HEK293T (cell line): ENCODE measurements around the gene TMEM204.

Experiments used
- ARNT ChIP-seq: fragments of 450-650 bp; IDR thresholded peaks from 2 replicates; pipeline ENCODE4 v1.6.1; 2017; ENCODE audit warnings: mild to moderate bottlenecking
- BHLHE40 ChIP-seq: fragments of 450-650 bp; IDR thresholded peaks from 2 replicates; pipeline ENCODE4 v1.6.1; 2016; ENCODE audit warnings: mild to moderate bottlenecking, moderate library complexity, borderline replicate concordance
- ELF4 ChIP-seq: fragments of 450-650 bp; IDR thresholded peaks from 2 replicates; pipeline ENCODE4 v1.6.1; 2017; ENCODE audit warnings: antibody characterized with exemption
- FOXK2 ChIP-seq: fragments of 450-650 bp; IDR thresholded peaks from 2 replicates; pipeline ENCODE4 v1.6.1; 2016; ENCODE audit warnings: mild to moderate bottlenecking
- FOXM1 ChIP-seq: fragments of 450-650 bp; IDR thresholded peaks from 2 replicates; pipeline ENCODE4 v1.6.1; 2017; ENCODE audit warnings: mild to moderate bottlenecking, borderline replicate concordance
- HDGF ChIP-seq: fragments of 450-650 bp; IDR thresholded peaks from 2 replicates; pipeline ENCODE4 v1.6.1; 2017; ENCODE audit warnings: antibody characterized with exemption, borderline replicate concordance
- L3MBTL2 ChIP-seq: fragments of 450-650 bp; conservative IDR thresholded peaks from 2 replicates; pipeline ENCODE4 v1.6.1; 2016; ENCODE audit warnings: mild to moderate bottlenecking
- NFRKB ChIP-seq: fragments of 450-650 bp; IDR thresholded peaks from 2 replicates; pipeline ENCODE4 v1.6.1; 2016; ENCODE audit warnings: mild to moderate bottlenecking, moderate library complexity
- SP1 ChIP-seq: fragments of 450-650 bp; IDR thresholded peaks from 2 replicates; pipeline ENCODE4 v1.6.1; 2017
- SUZ12 ChIP-seq: fragments of 450-650 bp; IDR thresholded peaks from 2 replicates; pipeline ENCODE4 v1.6.1; 2016; ENCODE audit warnings: mild to moderate bottlenecking
- TARDBP ChIP-seq: fragments of 450-650 bp; IDR thresholded peaks from 2 replicates; pipeline ENCODE4 v1.6.1; 2016
- ZNF384 ChIP-seq: fragments of 450-650 bp; IDR thresholded peaks from 2 replicates; pipeline ENCODE4 v1.6.1; 2016
- TF ChIP-seq, protein P1 (sequence below): fragments of 450-650 bp; IDR thresholded peaks from 2 replicates; pipeline ENCODE4 v1.6.1; 2016

DNA sequence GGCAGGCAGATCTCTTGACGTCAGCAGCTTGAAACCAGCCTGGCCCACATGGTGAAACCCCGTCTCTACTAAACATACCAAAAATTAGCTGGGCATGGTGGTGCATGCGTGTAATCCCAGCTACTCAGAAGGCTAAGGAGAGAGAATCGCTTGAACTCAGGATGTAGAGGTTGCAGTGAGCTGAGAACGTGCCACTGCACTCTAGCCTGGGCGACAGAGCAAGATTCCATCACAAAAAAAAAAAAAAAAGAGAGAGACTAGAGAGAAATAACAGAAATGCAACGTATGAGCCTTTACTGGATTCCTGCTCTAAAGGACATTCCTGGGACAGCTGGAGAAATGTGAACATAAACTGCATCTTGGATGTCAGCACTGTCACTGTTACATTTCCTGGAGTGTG, 67.6 kb downstream of the TMEM204 start:
- TF ChIP-seq BHLHE40: no peak
- TF ChIP-seq TARDBP: no peak
- no peak for TF ChIP-seq ZNF384
- TF ChIP-seq, protein P1, sequence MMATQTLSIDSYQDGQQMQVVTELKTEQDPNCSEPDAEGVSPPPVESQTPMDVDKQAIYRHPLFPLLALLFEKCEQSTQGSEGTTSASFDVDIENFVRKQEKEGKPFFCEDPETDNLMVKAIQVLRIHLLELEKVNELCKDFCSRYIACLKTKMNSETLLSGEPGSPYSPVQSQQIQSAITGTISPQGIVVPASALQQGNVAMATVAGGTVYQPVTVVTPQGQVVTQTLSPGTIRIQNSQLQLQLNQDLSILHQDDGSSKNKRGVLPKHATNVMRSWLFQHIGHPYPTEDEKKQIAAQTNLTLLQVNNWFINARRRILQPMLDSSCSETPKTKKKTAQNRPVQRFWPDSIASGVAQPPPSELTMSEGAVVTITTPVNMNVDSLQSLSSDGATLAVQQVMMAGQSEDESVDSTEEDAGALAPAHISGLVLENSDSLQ: no peak
- TF ChIP-seq FOXM1: no peak
- TF ChIP-seq SP1: no peak
- TF ChIP-seq FOXK2: no peak
- TF ChIP-seq NFRKB: no peak
- TF ChIP-seq SUZ12: no peak
- TF ChIP-seq ARNT: no peak
- no peak for TF ChIP-seq L3MBTL2
- no peak for TF ChIP-seq ELF4
- no peak for TF ChIP-seq HDGF
